ENCODE results near the gene PDE6H.

DNA sequence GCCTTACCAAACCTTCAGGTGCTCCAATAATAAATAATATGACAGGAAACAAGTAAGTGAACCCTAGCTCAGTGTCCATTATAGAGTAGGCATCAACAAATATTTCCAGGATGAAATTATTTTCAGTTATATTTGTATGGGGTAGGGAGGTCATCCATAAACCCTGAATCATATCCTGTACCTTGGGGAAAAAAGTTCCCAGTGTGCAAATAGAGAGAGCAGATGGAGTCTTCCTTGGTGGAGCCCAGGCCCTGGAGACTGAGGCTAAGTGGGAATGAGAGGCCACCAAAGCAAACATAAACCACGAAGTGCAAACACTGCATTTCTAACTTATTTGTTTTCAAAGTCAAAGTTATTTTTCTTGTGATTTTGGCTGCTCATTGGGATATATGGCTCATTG, 26.0 kb upstream of the PDE6H start:
- TF ChIP-seq, protein P1, sequence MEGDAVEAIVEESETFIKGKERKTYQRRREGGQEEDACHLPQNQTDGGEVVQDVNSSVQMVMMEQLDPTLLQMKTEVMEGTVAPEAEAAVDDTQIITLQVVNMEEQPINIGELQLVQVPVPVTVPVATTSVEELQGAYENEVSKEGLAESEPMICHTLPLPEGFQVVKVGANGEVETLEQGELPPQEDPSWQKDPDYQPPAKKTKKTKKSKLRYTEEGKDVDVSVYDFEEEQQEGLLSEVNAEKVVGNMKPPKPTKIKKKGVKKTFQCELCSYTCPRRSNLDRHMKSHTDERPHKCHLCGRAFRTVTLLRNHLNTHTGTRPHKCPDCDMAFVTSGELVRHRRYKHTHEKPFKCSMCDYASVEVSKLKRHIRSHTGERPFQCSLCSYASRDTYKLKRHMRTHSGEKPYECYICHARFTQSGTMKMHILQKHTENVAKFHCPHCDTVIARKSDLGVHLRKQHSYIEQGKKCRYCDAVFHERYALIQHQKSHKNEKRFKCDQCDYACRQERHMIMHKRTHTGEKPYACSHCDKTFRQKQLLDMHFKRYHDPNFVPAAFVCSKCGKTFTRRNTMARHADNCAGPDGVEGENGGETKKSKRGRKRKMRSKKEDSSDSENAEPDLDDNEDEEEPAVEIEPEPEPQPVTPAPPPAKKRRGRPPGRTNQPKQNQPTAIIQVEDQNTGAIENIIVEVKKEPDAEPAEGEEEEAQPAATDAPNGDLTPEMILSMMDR (IDR thresholded peaks at IDR 0.05), result no peak
- TF ChIP-seq POLR2A (IDR thresholded peaks at IDR 0.05), result no peak

All from gastroesophageal sphincter (tissue), 3 donors.